ENCODE results near the gene MAEA. TPM values are rescaled to one million over a fixed set of nuclear protein-coding genes. Genes with fewer than 3 reads are reported as not detected.
A peak's percentile ranks its signal among the peaks of the same experiment; 100 is the strongest.

The MAEA gene
- total and polyA plus RNA-seq, 2 experiments from 2014 or later: 49.8 to 99.0 TPM

- Histone ChIP-seq H3F3A (replicated peaks; ENCODE audit: low read depth) (no peaks in the 10 kb centered on the region), H3K79me2 (replicated peaks; ENCODE audit: insufficient read depth) (peaks cover 45% of the 10 kb centered on the region), H3K4me2 (peak within 1 kb of the TSS; percentile 97), H4K20me1 (replicated peaks; ENCODE audit: insufficient read depth) (peaks cover 7% of the 10 kb centered on the region), H2AFZ (peak within 1 kb of the TSS; percentile 63), H3K27me3 (ENCODE audit: insufficient read depth) (no peaks in the 10 kb centered on the region), H3K4me1 (ENCODE audit: insufficient read depth) (peaks cover 12% of the 10 kb centered on the region; the same call in 1 of the 2 replicates), H3K27ac (ENCODE audit: low read depth) (0 out of 2 replicates have a peak within 1 kb of the TSS, but pooled peaks have one; percentile 19), H3K36me3 (ENCODE audit: insufficient read depth) (peaks cover 2% of the 10 kb centered on the region; the same call in 1 of the 2 replicates), H3K9me2 (ENCODE audit: insufficient read depth) (0 out of 2 replicates have a peak, but pooled peaks cover 3% of the 10 kb centered on the region), H3K4me3 (peak within 1 kb of the TSS; percentile 95)
- ATAC-seq (peak; percentile 52; the same call in 2 of the 3 replicates), DNase-seq (ENCODE audit: low spot score) (peak; percentile 82)
- TF ChIP-seq POLR2AphosphoS5 (IDR thresholded peaks at IDR 0.05; ENCODE audit: low read depth) (0 out of 2 replicates have a peak, but pooled peaks have one; percentile 37), ZNF114 (CRISPR knock-in tag; IDR thresholded peaks at IDR 0.05) (peak; percentile 43; the same call in 1 of the 2 replicates)
- TF ChIP-seq, protein P1, sequence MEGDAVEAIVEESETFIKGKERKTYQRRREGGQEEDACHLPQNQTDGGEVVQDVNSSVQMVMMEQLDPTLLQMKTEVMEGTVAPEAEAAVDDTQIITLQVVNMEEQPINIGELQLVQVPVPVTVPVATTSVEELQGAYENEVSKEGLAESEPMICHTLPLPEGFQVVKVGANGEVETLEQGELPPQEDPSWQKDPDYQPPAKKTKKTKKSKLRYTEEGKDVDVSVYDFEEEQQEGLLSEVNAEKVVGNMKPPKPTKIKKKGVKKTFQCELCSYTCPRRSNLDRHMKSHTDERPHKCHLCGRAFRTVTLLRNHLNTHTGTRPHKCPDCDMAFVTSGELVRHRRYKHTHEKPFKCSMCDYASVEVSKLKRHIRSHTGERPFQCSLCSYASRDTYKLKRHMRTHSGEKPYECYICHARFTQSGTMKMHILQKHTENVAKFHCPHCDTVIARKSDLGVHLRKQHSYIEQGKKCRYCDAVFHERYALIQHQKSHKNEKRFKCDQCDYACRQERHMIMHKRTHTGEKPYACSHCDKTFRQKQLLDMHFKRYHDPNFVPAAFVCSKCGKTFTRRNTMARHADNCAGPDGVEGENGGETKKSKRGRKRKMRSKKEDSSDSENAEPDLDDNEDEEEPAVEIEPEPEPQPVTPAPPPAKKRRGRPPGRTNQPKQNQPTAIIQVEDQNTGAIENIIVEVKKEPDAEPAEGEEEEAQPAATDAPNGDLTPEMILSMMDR (conservative IDR thresholded peaks at IDR 0.05; ENCODE audit: low read depth in 2 of 2): no peak
- TF ChIP-seq, protein P2, sequence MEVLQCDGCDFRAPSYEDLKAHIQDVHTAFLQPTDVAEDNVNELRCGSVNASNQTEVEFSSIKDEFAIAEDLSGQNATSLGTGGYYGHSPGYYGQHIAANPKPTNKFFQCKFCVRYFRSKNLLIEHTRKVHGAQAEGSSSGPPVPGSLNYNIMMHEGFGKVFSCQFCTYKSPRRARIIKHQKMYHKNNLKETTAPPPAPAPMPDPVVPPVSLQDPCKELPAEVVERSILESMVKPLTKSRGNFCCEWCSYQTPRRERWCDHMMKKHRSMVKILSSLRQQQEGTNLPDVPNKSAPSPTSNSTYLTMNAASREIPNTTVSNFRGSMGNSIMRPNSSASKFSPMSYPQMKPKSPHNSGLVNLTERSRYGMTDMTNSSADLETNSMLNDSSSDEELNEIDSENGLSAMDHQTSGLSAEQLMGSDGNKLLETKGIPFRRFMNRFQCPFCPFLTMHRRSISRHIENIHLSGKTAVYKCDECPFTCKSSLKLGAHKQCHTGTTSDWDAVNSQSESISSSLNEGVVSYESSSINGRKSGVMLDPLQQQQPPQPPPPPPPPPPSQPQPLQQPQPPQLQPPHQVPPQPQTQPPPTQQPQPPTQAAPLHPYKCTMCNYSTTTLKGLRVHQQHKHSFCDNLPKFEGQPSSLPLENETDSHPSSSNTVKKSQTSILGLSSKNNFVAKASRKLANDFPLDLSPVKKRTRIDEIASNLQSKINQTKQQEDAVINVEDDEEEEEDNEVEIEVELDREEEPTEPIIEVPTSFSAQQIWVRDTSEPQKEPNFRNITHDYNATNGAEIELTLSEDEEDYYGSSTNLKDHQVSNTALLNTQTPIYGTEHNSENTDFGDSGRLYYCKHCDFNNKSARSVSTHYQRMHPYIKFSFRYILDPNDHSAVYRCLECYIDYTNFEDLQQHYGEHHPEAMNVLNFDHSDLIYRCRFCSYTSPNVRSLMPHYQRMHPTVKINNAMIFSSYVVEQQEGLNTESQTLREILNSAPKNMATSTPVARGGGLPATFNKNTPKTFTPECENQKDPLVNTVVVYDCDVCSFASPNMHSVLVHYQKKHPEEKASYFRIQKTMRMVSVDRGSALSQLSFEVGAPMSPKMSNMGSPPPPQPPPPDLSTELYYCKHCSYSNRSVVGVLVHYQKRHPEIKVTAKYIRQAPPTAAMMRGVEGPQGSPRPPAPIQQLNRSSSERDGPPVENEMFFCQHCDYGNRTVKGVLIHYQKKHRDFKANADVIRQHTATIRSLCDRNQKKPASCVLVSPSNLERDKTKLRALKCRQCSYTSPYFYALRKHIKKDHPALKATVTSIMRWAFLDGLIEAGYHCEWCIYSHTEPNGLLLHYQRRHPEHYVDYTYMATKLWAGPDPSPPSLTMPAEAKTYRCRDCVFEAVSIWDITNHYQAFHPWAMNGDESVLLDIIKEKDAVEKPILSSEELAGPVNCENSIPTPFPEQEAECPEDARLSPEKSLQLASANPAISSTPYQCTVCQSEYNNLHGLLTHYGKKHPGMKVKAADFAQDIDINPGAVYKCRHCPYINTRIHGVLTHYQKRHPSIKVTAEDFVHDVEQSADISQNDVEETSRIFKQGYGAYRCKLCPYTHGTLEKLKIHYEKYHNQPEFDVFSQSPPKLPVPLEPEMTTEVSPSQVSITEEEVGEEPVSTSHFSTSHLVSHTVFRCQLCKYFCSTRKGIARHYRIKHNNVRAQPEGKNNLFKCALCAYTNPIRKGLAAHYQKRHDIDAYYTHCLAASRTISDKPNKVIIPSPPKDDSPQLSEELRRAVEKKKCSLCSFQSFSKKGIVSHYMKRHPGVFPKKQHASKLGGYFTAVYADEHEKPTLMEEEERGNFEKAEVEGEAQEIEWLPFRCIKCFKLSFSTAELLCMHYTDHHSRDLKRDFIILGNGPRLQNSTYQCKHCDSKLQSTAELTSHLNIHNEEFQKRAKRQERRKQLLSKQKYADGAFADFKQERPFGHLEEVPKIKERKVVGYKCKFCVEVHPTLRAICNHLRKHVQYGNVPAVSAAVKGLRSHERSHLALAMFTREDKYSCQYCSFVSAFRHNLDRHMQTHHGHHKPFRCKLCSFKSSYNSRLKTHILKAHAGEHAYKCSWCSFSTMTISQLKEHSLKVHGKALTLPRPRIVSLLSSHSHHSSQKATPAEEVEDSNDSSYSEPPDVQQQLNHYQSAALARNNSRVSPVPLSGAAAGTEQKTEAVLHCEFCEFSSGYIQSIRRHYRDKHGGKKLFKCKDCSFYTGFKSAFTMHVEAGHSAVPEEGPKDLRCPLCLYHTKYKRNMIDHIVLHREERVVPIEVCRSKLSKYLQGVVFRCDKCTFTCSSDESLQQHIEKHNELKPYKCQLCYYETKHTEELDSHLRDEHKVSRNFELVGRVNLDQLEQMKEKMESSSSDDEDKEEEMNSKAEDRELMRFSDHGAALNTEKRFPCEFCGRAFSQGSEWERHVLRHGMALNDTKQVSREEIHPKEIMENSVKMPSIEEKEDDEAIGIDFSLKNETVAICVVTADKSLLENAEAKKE (CRISPR knock-in tag; IDR thresholded peaks at IDR 0.05): no peak
- Mint-ChIP-seq H3K9me3 (peaks cover 40% of the 10 kb centered on the region), H3K27me3 (ENCODE audit: insufficient read depth, low read depth, poor library complexity) (peaks cover 24% of the 10 kb centered on the region), H3K27ac (no peak within 1 kb of the TSS; the same call in 1 of the 2 replicates), H3K36me3 (ENCODE audit: low read depth) (peaks cover 39% of the 10 kb centered on the region), H3K4me3 (peak within 1 kb of the TSS; percentile 84), H3K4me1 (peaks cover 13% of the 10 kb centered on the region)
Observed at GRCh38 chr4:1248245-1249147, 41.2 kb upstream of the MAEA start, which contains the start of gene CTBP1. CTBP1 (minus strand) TSS chr4:1249130; CDS start chr4:1241331, 7,799 bp downstream.
